Esophagus muscularis mucosa (tissue), 4 donors: Measurements from ENCODE around the gene HIVEP1. TPM values are rescaled to one million over a fixed set of nuclear protein-coding genes. Genes with fewer than 3 reads are reported as not detected.

Source experiments
- DNase-seq: peaks from one replicate; pipeline ENCODE4 v3.0.0-alpha.2; 2017; ENCODE audit errors: extremely low spot score
- H3K27ac ChIP-seq, 4 donors: fragments of 200-600 bp; sonication (generic); replicated peaks in 1 of 4; 1 replicate in 3 of 4; 2 replicates in 1 of 4; pipeline ENCODE4 v1.5.1; 2016 to 2019; ENCODE audit warnings: mild to moderate bottlenecking in 1 of 4
- H3K27me3 ChIP-seq, 4 donors: fragments of 200-600 bp; sonication (generic); one replicate each; pipeline versions ENCODE4 v1.5.1 to v1.6.0; 2016 to 2019
- H3K36me3 ChIP-seq, 4 donors: fragments of 200-600 bp; sonication (generic); one replicate each; pipeline ENCODE4 v1.5.1; 2016 to 2019
- H3K4me1 ChIP-seq, 4 donors: fragments of 200-600 bp; sonication (generic); one replicate each; pipeline ENCODE4 v1.5.1; 2016 to 2019
- H3K4me3 ChIP-seq, 4 donors: fragments of 200-600 bp; sonication (generic); 1 replicate in 2 of 4; 2 replicates in 2 of 4; pipeline ENCODE4 v1.5.1; 2016 to 2019; ENCODE audit warnings: mild to moderate bottlenecking in 4 of 4, moderate library complexity in 1 of 4
- H3K9me3 ChIP-seq, 4 donors: fragments of 200-600 bp; sonication (generic); 1 replicate in 3 of 4; 2 replicates in 1 of 4; pipeline ENCODE4 v1.5.1; 2016 to 2019
- EP300 ChIP-seq: sonication (generic); formaldehyde crosslinking; IDR thresholded peaks from one replicate; pipeline ENCODE4 v1.6.1; 2017; ENCODE audit warnings: antibody characterized with exemption
- POLR2A ChIP-seq: fragments of 450-650 bp; IDR thresholded peaks from one replicate; pipeline ENCODE4 v1.6.1; 2017; ENCODE audit warnings: antibody characterized with exemption, moderate library complexity, mild to moderate bottlenecking, low read depth
- POLR2AphosphoS5 ChIP-seq, 2 donors: sonication (generic); formaldehyde crosslinking; IDR thresholded peaks; one replicate each; pipeline ENCODE4 v1.6.1; 2017; ENCODE audit warnings: antibody characterized with exemption in 2 of 2
- WGBS: methylation state at CpG from one replicate; pipeline ENCODE4 v1.1.5; 2018; 5-methylcytosine and 5-hydroxymethylcytosine counted together
- intact Hi-C: fragments of 100-400 bp; cut with DNase I; formaldehyde crosslinking; loops from one replicate; pipeline ENCODE4 v1.15.1; 2023
- total RNA-seq, 4 donors: library from RNA; depleted of rRNA; stranded (reverse); fragments of >200 nt; gene quantifications; one replicate each; pipeline versions ENCODE4 v1.1.0 to v1.2.1, GENCODE V29; 2016
- TF ChIP-seq, protein P1 (sequence below), 3 experiments: fragments of 200-600 bp in 2 of 3; fragments of 450-650 bp in 1 of 3; sonication (generic) in 2 of 3; IDR thresholded peaks; one replicate each; pipeline ENCODE4 v1.5.1; 2017 to 2019; ENCODE audit warnings: antibody characterized with exemption in 3 of 3, mild to moderate bottlenecking in 2 of 3, moderate library complexity in 1 of 3

Gene HIVEP1
- total RNA-seq, 4 donors from 2014 or later = 16.2 to 28.3 (median 25.1) TPM

DNA sequence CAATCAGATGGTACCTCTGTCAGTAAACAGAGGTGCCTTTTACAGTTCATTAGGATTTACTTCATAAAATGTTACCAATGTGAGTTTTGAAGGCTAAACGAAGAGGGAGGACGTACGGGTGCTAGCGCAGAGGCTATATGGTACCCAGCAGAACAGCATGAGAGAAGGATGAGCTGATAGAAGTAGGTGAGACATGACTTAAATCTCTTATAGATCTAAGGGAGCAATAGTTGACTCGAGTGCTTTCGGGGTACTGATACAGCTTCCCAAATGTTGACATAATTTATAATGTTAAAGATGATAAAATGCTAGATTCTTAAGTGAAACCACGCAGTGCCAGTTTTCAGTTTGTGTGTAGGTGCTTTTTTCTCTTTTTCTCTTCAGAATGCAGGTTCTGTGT is 72.6 kb downstream of the HIVEP1 start:
- Histone ChIP-seq H3K36me3 (peaks cover 0 to 3% (median 0%) of the 10 kb centered on the region in 4 donors), H3K27ac (no peak overlapping the region), H3K4me1 (peaks cover 8 to 43% (median 25%) of the 10 kb centered on the region in 4 donors), H3K27me3 (no peaks in the 10 kb centered on the region), H3K9me3 (no peaks in the 10 kb centered on the region), H3K4me3 (no peak overlapping the region)
- 67% methylated on average over 7 of the region's 7 CpGs for WGBS
- TF ChIP-seq, protein P1, sequence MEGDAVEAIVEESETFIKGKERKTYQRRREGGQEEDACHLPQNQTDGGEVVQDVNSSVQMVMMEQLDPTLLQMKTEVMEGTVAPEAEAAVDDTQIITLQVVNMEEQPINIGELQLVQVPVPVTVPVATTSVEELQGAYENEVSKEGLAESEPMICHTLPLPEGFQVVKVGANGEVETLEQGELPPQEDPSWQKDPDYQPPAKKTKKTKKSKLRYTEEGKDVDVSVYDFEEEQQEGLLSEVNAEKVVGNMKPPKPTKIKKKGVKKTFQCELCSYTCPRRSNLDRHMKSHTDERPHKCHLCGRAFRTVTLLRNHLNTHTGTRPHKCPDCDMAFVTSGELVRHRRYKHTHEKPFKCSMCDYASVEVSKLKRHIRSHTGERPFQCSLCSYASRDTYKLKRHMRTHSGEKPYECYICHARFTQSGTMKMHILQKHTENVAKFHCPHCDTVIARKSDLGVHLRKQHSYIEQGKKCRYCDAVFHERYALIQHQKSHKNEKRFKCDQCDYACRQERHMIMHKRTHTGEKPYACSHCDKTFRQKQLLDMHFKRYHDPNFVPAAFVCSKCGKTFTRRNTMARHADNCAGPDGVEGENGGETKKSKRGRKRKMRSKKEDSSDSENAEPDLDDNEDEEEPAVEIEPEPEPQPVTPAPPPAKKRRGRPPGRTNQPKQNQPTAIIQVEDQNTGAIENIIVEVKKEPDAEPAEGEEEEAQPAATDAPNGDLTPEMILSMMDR (IDR thresholded peaks at IDR 0.05) = no peak
- no peak for TF ChIP-seq EP300
- TF ChIP-seq POLR2A = no peak
- no peak for TF ChIP-seq POLR2AphosphoS5 (IDR thresholded peaks at IDR 0.05)
- intact Hi-C loops = no loop called here
- no peak for DNase-seq

- Histone ChIP-seq H3K9me3 (no peaks in the 10 kb centered on the region), H3K36me3 (peaks cover 0 to 3% (median 0%) of the 10 kb centered on the region in 4 donors), H3K4me1 (peaks cover 6 to 19% (median 11%) of the 10 kb centered on the region in 4 donors), H3K27ac (no peak overlapping the region), H3K4me3 (no peak overlapping the region), H3K27me3 (no peaks in the 10 kb centered on the region)
- 74% methylated on average over 1 of the region's 1 CpG for WGBS
- DNase-seq = no peak
- intact Hi-C loops = no loop called here
- TF ChIP-seq, protein P1 (IDR thresholded peaks at IDR 0.05) = no peak
Measured at GRCh38 chr6:12088531-12088930, 76.4 kb downstream of the HIVEP1 start.

DNA sequence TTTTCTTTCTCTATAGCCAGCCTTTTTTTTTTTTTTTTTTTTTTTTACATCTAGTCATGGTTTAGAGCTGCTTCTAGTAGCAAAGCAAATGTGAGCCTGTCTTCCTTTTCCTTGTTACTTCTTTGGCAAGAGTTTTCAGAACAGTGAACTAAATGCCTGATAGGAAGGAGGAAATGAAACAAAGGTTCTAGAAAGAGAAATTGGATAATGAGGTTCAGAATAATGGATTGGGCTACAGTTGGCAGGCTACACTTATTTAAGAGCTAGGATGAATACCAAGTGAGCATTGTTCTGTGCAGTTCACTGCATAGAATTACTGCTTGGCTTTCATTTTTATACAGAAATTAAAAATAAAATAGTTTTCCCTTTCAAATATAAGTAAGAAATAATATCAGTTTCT is 78.6 kb downstream of the HIVEP1 start:
- intact Hi-C loops = no loop called here
- no peaks in the 10 kb centered on the region for H3K9me3 ChIP-seq
- no peak for TF ChIP-seq POLR2A
- no peak for TF ChIP-seq POLR2AphosphoS5 (IDR thresholded peaks at IDR 0.05)
- TF ChIP-seq, protein P1 (IDR thresholded peaks at IDR 0.05) = no peak
- TF ChIP-seq EP300 = no peak

DNA sequence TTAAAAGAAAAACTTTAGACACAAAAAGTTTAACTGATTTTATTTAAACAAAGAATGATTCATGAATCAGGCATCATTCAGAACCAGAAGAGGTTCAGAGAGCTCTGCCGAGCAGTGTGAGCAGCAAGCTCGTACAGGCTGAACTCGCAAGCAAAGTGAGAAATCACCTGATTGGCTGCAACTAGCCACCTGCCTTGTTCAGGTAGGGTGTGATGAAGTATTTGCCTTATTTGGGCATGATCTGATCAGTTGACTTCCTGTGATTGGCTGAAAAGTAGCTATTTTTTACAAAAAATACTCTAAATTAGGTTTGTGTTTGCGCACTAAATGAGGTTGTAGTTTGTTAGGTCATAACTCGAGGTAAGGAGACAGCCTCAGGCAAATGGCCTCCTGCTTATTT is 80.7 kb downstream of the HIVEP1 start:
- peaks cover 0 to 7% (median 0%) of the 10 kb centered on the region in 4 donors for H3K4me1 ChIP-seq
- intact Hi-C loops = no loop called here
- DNase-seq = no peak
- H3K27me3 ChIP-seq = no peaks in the 10 kb centered on the region
- no peak overlapping the region for H3K27ac ChIP-seq
- TF ChIP-seq, protein P1 (IDR thresholded peaks at IDR 0.05) = no peak
- TF ChIP-seq EP300 = no peak
- no peak for TF ChIP-seq POLR2A
- TF ChIP-seq POLR2AphosphoS5 (IDR thresholded peaks at IDR 0.05) = no peak
- H3K36me3 ChIP-seq = peaks cover 0 to 3% (median 0%) of the 10 kb centered on the region in 4 donors
- no peak overlapping the region for H3K4me3 ChIP-seq
- 92% methylated on average over 5 of the region's 5 CpGs for WGBS
- H3K9me3 ChIP-seq = no peaks in the 10 kb centered on the region

More for the DNA sequence above, 78.6 kb downstream of the HIVEP1 start:
- H3K4me1 ChIP-seq = peaks cover 0 to 7% (median 0%) of the 10 kb centered on the region in 4 donors
- no peak for DNase-seq
- no peak overlapping the region for H3K27ac ChIP-seq
- H3K36me3 ChIP-seq = peaks cover 0 to 3% (median 0%) of the 10 kb centered on the region in 4 donors
- H3K27me3 ChIP-seq = no peaks in the 10 kb centered on the region
- no peak overlapping the region for H3K4me3 ChIP-seq

DNA sequence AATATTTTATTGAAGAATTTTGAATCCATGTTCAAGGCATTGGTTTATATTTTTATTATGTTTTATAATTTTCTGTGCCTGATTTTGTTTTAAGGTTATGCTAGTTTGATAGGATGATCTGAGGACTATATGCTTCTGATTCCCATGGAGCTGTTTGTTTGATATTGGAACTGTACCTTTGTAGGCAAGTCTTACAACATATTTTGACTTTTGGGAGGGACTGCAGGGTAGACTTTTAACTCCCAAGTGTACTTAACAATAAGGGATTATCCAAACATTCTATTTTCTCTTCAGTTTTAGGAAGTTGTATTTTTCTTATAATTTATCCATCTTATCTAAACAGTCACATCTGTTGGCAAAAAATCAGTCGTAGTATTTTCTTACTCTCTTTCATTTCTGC is 82.6 kb downstream of the HIVEP1 start:
- H3K36me3 ChIP-seq = no peaks in the 10 kb centered on the region
- 80% methylated on average over 1 of the region's 1 CpG for WGBS
- no peak overlapping the region for H3K27ac ChIP-seq
- intact Hi-C loops = no loop called here
- H3K9me3 ChIP-seq = no peaks in the 10 kb centered on the region
- H3K4me3 ChIP-seq = no peak overlapping the region
- DNase-seq = no peak
- no peaks in the 10 kb centered on the region for H3K27me3 ChIP-seq
- H3K4me1 ChIP-seq = no peaks in the 10 kb centered on the region
- TF ChIP-seq, protein P1 (IDR thresholded peaks at IDR 0.05) = no peak
- TF ChIP-seq POLR2AphosphoS5 (IDR thresholded peaks at IDR 0.05) (no peak), EP300 (no peak), POLR2A (no peak)
